Measurements from ENCODE around the gene PRKCA. TPM values are rescaled to one million over a fixed set of nuclear protein-coding genes. Genes with fewer than 3 reads are reported as not detected.

PRKCA gene
- total RNA-seq, 1 experiment from 2014 or later: 21.8 TPM

GRCh38 chr17:66515974-66516373 is 213.6 kb downstream of the PRKCA start:
- no peak for DNase-seq (ENCODE audit: low read depth)

GRCh38 chr17:66517336-66518009 is 215.1 kb downstream of the PRKCA start:
- no peak for DNase-seq (ENCODE audit: low read depth)

- no peak for DNase-seq (ENCODE audit: low read depth)
These were observed 215.7 kb downstream of the PRKCA start for GRCh38 chr17:66518108-66518507.

GRCh38 chr17:66518677-66519076 is 216.3 kb downstream of the PRKCA start:
- DNase-seq (ENCODE audit: low read depth): no peak

- no peak for DNase-seq (ENCODE audit: low read depth)
These were observed 216.7 kb downstream of the PRKCA start for GRCh38 chr17:66519154-66519553.

- no peak for DNase-seq (ENCODE audit: low read depth)
These were observed 218.6 kb downstream of the PRKCA start for GRCh38 chr17:66520999-66521398.

GRCh38 chr17:66522591-66523272 is 220.3 kb downstream of the PRKCA start:
- DNase-seq (ENCODE audit: low read depth): peak; percentile 30

GRCh38 chr17:66523378-66524200 is 221.2 kb downstream of the PRKCA start:
- no peak for DNase-seq (ENCODE audit: low read depth)

GRCh38 chr17:66524877-66525276 is 222.5 kb downstream of the PRKCA start:
- DNase-seq (ENCODE audit: low read depth): no peak

- DNase-seq (ENCODE audit: low read depth): no peak
These were observed 222.9 kb downstream of the PRKCA start for GRCh38 chr17:66525338-66525737.

- DNase-seq (ENCODE audit: low read depth): no peak
These were observed 224.4 kb downstream of the PRKCA start for GRCh38 chr17:66526827-66527226.

GRCh38 chr17:66527335-66527734 is 224.9 kb downstream of the PRKCA start:
- no peak for DNase-seq (ENCODE audit: low read depth)

- DNase-seq (ENCODE audit: low read depth): no peak
These were observed 229.5 kb downstream of the PRKCA start for GRCh38 chr17:66531851-66532295.

GRCh38 chr17:66533572-66533971 is 231.2 kb downstream of the PRKCA start:
- DNase-seq (ENCODE audit: low read depth): no peak

- DNase-seq (ENCODE audit: low read depth): no peak
These were observed 231.6 kb downstream of the PRKCA start for GRCh38 chr17:66533986-66534385.

- DNase-seq (ENCODE audit: low read depth): no peak
These were observed 233.2 kb downstream of the PRKCA start for GRCh38 chr17:66535611-66536010.

- DNase-seq (ENCODE audit: low read depth): no peak
These were observed 235.1 kb downstream of the PRKCA start for GRCh38 chr17:66537502-66537901.

- no peak for DNase-seq (ENCODE audit: low read depth)
These were observed 236.4 kb downstream of the PRKCA start for GRCh38 chr17:66538776-66539175.

- peak; percentile 92 for DNase-seq (ENCODE audit: low read depth)
These were observed 237.8 kb downstream of the PRKCA start for GRCh38 chr17:66540131-66540781.

- DNase-seq (ENCODE audit: low read depth): peak; percentile 61
These were observed 239.2 kb downstream of the PRKCA start for GRCh38 chr17:66541461-66542128.
